Vagina (tissue), 2 donors: Measurements from ENCODE around the gene MYADML2.

Source experiments
- POLR2A ChIP-seq, 2 donors: fragments of 450-650 bp; IDR thresholded peaks; one replicate each; pipeline ENCODE4 v1.6.1; 2017; ENCODE audit warnings: antibody characterized with exemption in 2 of 2, mild to moderate bottlenecking in 2 of 2, moderate library complexity in 2 of 2
- POLR2AphosphoS5 ChIP-seq, 2 donors: sonication (generic); formaldehyde crosslinking; IDR thresholded peaks; one replicate each; pipeline ENCODE4 v1.9.0; 2017; ENCODE audit warnings: antibody characterized with exemption in 2 of 2, mild to moderate bottlenecking in 2 of 2, low read depth in 1 of 2; ENCODE audit not compliant: insufficient read depth in 1 of 2
- TF ChIP-seq, protein P1 (sequence below), 3 experiments: fragments of 450-650 bp in 2 of 3; fragments of 200-600 bp in 1 of 3; sonication (generic) in 1 of 3; IDR thresholded peaks; one replicate each; pipeline ENCODE4 v1.5.1; 2017 to 2019; ENCODE audit warnings: antibody characterized with exemption in 3 of 3, mild to moderate bottlenecking in 2 of 3, moderate library complexity in 2 of 3

DNA sequence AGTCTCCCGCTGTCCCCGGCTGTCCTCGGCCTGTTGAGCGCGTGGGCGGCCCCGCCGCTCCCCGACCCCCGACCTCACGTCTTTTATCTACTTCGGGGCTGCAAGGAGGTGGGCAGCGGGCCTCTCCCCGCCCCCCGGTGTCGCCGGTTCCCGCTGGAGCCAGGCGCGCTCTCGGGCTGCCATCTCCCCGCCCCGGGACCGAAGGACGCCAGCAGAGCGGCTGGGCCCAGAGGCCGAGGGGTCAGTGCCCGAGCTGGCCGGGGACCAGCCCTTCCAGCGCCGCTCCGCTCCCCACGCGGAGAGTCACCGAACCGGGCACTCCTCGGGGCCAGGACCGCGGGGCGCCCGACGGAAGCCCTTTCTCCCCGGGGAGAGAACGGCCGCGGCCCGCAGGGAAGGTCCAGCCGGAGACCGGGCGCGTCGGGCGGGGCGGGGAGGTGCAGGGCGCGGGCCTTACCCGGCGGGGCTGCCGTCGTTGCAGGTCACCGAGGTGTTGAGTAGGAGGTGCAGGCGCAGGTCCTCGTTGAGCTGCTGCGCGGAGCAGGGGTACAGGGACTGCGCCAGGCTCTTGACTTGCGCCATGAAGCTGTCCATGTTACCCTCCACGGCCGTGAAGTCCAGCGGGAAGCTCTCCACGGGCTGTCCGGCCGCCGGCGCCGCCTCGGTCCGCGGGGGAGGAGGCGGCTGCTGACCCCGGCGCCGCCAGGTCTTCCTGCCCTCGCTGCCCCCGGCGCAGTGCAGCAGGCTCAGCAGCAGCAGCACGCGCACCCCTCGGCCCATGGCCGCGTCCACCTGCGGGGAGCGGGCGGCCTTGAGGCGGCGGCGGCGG lies 13.3 kb upstream of the MYADML2 start:
- TF ChIP-seq, protein P1, sequence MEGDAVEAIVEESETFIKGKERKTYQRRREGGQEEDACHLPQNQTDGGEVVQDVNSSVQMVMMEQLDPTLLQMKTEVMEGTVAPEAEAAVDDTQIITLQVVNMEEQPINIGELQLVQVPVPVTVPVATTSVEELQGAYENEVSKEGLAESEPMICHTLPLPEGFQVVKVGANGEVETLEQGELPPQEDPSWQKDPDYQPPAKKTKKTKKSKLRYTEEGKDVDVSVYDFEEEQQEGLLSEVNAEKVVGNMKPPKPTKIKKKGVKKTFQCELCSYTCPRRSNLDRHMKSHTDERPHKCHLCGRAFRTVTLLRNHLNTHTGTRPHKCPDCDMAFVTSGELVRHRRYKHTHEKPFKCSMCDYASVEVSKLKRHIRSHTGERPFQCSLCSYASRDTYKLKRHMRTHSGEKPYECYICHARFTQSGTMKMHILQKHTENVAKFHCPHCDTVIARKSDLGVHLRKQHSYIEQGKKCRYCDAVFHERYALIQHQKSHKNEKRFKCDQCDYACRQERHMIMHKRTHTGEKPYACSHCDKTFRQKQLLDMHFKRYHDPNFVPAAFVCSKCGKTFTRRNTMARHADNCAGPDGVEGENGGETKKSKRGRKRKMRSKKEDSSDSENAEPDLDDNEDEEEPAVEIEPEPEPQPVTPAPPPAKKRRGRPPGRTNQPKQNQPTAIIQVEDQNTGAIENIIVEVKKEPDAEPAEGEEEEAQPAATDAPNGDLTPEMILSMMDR (IDR thresholded peaks at IDR 0.05) = no peak
- TF ChIP-seq POLR2A (IDR thresholded peaks at IDR 0.05) = no peak
- TF ChIP-seq POLR2AphosphoS5 (IDR thresholded peaks at IDR 0.05; ENCODE audit: insufficient read depth in 1 of 2, low read depth in 1 of 2) = no peak
